Glomerular visceral epithelial cell (primary cell): Measurements from ENCODE around the gene RPIA.

Experiments
- DNase-seq: peaks from one replicate; pipeline ENCODE4 v3.0.0-alpha.2; 2016; ENCODE audit errors: extremely low spot score

Gene RPIA

DNA sequence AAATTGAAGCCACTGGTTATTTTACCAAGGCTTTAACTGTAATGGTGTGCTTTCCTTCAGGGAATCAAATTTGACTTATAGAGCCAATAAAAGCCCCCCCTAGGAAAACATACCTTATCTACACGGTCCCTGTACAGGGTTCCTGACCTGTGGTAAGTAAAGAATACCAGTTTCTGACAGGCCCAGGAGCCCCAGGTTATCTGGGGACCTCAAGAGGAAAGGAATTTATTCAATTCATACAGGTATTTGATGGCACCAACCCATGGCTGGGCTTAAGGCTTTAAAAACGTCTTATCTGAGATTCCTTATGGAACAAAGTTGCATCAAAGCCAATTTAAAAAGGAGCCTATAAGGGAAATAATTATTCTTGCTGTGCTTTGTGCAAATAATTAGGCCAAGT, 7.0 kb upstream of the RPIA start:
- no peak for DNase-seq

DNA sequence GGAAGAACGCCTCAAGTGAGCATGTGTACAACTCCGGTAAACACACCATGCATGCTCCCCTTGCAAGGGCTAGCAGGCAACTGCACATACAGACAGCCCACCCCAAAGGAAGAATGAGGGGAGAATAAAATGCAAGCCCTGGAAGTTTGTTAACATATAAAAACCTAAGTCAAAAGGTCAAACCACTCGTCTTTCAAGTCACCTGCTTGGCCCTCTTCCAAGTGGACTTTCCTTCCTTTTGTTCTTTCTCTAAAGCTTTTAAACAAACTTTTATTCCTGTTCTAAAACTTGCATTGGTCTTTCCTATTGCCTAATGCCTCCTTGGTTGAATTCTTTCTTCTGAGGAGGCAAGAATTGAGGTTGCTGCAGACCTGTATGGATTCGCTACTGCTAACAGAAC, 5.2 kb upstream of the RPIA start:
- no peak for DNase-seq

DNA sequence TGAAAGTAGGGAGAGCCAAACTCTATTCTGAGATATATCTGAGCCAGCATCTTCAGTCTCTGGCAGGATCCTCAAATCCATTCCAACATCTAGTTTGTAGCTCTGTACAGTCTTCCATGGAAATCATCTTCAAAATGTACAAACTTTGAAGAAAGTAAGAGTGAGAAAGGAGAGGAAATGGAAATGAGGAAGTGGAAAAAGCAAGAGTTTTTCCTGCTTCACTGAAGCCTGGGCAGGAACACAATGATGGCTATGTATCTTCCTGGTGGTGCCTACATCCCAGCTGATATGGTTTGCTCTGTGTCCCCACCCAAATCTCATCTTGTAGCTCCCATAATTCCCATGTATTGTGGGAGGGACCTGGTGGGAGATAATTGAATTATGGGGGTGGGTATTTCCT, 4.1 kb upstream of the RPIA start:
- DNase-seq = no peak

DNA sequence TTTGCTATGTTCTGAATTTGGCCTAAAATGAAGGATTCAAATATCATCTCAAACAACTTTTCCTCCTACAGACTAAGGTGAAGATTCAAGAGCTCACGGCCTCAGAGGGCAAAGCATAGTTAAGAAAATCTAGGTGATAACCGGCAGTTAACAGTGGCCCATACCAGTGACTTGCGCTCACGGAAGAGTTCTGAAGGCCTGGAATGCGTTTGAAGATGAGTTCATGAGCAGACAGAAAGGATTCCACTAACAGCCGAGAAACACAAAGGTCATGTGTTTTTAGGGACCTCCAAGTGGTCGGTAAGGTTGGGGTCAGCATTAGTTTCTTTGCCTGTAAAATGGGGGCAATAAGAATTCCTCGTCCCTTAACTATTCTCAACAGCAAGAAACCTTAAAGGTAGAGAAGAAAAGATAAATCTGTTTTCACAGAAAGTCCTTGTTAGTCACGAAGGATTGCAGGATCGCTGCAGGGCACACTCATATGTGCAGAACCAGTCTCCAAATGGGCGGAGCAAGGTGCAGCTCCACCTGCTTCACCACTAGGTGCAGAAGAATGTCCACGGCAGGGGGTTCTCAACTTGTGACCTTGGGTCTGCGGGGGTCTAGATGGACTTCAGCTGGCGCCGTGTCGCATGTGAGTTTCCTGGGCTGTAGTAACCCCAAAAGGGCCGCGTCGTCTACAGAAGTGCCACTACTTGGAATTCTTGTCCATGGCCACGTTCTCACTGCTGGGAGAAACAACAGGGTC, 708 bp upstream of the RPIA start:
- DNase-seq = peak; percentile 25

DNA sequence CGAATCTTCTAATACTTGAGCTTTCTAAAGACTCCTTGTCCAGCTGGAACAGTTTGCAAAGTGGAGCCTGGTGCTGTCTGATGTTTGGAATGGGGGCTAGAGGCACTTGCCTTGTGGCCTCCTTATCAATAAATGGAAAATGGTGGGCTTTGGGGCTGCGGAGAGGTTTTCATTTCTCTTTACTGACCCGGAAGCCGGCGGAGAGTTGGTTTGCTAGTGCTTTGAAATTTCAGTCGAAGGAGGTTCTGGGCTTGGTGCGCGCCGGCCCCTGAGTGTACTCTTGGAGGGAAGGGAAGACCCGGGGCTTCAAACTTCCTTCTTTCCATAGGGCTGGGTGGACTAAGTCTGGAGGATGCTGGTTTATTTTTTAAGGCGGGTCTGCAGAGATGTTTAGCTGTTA, 714 bp downstream of the RPIA start:
- peak; percentile 24 for DNase-seq

DNA sequence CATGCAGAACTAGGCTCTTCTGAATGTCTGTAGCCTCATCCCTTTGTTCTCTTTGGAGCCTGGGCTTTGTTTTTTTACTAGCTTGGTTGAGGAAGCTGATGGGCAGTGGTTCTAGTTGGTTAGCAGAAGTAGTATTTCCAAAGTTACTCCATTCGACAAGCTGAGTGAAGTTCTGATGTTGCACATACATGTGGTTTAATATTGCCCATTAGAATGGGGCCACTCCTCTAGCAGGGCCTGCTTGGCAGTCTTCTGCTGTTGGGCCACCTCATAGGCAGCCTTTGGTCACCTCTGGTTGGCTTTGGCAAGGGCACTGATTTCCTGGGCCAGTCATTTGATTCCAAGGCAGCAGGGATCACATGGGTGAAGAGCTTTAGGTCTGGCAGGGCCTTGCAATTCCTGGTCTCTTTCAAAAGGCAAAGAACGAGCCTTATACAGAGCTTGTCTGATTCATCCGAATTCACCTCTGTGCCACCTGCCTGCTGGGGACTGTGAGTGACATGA, 2.5 kb downstream of the RPIA start:
- DNase-seq = no peak

DNA sequence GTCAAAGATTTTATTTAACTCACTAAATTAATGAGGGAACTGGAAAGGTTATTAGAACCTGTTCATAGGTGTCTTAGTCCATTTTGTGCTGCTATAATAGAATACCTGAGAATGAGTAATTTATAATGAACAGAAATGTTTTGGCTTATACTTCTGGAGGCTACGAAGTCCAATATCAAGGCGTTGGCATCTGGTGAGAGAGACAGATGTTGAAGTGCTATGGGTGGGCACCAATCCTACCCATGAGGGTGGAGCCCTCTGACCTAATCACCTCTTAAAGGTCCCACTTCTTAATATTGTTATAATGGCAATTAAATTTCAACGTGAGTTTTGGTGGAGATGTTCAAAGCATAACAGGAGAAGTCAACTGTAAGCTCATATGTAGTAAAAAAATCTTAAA, 5.1 kb downstream of the RPIA start:
- no peak for DNase-seq

DNA sequence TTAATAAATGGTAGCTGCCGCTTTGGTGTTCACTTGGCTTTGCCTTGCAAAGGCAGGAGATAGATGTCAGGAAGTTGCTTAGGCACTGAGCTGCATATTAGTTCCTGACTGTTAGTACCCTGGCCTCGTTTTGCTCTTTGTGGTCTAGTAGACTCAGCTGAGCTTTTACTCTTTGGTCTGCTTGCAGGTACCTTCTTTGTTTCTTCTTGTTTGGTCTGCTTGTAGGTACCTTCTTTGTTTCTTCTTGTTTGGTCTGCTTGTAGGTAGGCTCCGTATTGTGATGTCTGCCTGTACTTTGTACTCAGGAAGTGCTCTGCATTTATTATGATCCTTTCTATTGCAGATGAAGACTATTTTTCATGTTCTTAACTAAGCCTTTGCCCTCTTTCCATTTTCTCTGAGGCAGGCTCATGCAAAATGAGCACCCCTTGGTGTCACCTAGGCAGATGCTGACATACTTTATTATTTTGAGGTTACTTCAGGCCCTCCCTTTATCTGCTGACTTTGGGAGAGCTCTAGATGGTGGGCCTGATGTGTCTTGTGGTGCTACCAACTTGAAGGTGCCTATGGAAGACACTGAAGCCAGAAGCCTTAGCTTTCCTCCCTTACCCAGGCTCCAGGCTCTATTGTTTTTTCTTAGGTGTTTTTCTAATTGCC, 6.0 kb downstream of the RPIA start:
- no peak for DNase-seq

DNA sequence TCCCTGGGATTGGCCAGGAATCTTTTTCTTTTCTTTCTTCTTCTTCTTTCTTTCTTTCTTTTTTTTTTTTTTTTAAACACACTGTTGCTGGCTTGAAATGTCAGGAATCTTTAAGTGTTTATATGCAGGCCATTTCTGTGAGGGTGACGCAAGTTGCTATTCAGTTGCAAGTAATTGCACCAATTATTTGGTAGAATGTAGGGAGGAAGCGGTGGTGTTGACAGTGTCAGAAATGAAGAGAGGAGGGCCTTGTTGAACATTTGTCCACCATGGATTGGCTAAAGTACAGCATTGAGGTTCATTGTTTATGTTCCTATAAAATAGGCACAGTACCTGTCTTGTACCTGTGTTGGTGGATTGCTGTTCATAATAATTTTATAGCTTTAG, 6.5 kb downstream of the RPIA start:
- no peak for DNase-seq

DNA sequence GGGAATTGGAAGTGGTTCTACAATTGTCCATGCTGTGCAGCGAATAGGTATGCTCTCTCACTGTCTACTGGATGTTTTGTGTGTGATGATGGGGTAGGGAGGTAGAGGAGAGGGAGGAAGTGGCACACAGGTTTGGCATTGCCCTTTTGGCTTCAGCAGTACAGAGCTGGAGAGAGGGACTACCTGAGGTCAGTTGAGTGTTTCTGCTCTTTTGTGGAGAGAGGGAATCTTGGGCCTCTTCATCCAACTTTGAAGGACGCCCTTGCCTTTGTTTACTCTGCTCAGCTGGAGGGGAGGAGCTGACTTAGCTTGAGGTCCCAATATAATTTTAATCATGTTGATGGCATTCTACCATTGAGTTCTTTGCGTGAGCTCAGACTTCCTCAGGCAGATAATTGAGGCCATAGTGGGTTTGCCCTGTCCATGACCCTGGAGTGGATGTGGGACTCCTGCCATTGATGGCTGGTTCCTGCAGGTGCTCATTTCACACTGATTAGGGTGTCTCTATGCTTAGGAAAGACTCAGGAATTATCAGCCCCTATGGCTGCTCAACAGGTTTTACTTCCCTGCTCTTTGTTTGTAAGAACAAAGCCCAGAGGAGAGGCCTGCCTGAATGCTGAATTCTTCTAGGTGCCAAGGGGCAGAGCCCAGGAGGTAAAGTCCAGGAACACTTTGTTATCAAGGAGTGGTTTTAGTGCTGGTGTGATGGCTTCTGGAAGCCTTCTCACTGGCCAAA, 7.2 kb downstream of the RPIA start:
- DNase-seq = no peak

DNA sequence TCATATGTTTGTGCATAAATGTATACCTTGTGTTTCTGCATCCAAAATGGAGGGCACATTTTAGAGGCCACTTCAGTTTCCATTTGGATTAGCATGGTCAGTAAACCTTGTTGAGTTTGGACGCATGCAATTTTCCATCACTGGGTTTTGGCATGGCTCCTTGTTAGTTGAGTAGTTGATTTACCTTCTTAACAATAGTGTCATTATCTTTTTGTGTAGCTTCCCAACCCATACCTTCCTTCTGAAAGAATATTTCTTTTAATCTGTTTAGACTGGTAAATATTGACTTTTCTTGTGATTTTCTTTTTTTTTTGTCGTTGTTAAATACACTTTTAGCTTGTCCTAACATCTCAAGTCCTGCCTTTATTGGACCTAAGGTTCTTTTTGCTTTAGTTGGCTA, 15.5 kb downstream of the RPIA start:
- DNase-seq = no peak

DNA sequence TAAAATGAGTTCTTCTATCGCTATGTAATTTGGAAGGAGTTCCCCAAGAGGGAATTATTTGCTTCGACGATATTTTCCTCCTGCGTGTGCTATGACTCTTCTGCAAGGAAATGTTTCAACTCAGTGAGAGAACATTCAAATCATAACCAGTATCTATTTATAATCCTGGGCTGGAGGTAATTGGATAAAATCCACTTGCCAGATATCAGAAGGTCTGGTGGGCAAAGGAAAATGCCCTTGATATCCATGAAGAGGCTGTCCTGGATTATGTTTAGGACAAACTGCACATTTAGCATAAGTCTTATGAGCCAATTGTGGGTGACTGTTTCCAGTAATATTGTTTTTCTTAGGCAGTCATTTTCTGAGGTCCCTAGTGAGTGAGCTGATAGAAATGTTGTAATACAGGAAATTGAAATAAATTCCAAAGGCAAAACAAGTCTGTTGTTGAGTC, 17.7 kb downstream of the RPIA start:
- no peak for DNase-seq

DNA sequence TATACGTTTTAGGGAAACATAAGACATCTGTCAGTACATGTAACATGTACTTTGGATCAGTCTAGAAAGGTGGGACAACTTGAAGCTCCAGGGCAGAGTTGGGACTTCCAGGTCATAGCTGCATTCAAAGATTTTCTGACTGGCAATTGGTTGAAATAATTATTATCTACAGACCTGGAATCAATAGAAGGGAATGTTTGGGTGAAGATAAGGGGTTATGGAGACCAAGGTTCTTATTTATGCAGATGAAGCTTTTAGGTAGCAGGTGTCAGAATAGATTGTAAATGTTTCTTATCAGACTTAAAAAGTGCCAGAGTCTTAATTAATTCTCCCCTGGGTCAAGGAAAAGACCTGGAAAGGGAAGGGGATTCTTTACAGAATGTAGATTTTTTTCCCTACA, 19.8 kb downstream of the RPIA start:
- no peak for DNase-seq

DNA sequence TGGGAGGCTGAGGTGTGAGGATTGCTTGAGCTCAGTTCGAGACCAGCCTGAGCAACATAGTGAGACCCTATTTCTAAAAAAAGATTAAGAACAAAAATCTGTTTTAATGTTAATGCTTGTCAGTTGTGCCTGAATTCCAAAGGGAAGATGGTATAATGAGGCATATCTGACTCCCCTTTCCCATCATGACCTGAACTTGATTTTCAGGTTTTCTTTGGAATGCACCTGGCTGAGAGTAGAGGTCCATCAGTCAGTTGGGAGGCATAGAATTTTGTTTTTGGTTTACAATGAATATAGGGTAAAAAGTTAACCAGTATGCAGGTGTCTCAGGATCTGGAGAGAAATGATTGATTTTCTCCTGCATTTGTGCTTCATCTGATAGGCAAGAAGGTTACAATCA, 20.4 kb downstream of the RPIA start:
- no peak for DNase-seq

DNA sequence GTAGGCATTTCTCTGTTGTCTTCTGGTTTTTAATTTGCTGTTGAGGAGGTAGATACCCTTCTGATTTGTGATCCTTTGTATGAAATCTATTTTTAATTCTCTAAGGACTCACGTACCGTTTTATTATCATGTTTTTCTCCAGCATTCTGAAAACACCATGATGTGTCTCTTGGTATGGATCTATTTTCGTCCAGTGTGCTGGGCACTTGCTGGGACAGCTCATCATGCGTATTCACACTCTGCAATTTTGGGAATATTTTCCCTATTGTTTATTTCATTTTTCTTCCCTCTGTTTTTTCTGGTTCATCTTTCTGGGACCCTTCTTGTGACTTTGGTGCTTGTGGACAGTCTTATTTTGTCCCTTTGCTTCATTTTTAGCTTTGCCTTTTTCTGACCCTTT, 21.9 kb downstream of the RPIA start:
- no peak for DNase-seq

DNA sequence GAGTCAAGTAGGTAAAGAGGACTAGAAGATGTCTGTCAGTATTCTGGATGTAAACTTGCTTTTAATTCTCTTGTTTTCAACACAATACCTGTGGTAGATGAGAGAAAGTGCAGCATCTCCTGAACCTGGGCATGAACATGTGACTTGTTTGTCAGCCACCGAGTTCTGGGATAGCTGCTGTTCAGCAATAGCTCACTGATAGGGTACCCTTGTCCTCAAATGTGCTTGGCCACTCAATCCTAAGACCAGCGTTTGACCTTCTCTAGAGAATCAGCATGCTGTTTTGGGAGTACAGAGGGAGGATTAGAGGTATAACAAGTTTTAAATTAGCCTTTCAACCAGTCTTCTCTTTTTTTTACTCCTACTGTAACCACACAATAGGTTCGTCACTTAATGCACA, 23.2 kb downstream of the RPIA start:
- no peak for DNase-seq

DNA sequence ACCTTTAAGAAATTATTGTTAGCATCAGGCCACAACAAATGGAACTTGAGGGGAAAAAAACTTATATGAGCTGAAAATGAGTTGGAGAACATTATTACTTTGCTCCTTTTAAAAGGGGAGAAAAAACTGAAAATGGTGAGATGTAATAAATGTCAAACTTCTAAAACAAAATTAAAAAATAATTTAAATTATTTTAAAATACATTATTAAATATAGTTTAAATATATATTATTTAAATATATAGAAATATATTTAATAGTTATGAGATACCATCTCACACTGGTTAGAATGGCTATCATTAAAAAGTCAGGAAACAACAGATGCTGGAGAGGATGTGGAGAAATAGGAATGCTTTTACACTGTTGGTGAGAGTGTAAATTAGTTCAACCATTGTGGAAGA, 28.9 kb downstream of the RPIA start:
- DNase-seq = no peak

DNA sequence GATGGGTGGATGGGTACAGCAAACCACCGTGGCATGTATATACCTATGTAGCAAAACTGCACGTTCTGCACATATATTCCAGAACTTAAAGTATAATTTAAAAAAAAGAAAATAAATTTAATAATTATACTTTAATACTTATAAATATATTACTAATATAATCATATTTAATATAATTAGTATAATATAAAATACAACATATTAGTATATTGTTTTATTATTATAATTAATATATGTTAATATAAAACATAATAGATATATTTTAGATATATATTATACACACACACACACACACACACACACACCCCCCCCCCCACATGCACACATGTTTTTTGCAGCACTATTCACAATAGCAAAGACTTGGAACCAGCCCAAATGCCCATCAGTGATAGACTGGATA, 29.8 kb downstream of the RPIA start:
- DNase-seq = no peak

DNA sequence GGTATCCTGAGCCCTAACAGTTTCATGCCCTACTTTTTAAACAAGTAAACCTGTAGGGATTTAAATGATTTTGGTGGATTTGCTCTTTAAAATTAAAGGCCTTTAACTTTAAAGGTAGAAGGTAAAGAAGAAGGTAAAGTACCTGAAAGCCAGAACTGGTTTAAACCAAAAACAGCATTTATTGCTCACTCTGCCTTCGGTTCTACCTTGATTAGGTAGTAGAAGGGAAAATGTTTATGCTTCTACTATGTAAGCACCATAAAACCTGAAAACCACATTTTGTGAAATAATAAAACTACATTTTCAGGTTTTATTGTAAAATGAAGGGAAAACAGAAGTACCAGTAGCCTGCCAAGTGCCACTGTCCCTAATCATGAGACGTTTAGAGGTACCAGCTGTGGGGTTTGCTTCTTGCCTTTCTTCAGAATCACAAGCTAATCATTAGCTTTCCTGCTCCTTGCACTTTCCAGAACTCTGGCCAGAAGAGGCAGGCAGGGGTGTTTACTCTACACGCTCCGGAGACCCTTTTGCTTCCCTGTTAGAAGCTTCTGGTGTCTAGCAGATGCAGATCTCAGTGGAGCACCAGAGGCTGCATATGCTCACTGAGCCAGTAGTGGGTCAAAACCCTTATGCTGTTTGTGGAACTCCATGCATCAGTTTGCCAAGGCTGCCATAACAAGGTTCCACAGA, 33.3 kb downstream of the RPIA start:
- DNase-seq = no peak

DNA sequence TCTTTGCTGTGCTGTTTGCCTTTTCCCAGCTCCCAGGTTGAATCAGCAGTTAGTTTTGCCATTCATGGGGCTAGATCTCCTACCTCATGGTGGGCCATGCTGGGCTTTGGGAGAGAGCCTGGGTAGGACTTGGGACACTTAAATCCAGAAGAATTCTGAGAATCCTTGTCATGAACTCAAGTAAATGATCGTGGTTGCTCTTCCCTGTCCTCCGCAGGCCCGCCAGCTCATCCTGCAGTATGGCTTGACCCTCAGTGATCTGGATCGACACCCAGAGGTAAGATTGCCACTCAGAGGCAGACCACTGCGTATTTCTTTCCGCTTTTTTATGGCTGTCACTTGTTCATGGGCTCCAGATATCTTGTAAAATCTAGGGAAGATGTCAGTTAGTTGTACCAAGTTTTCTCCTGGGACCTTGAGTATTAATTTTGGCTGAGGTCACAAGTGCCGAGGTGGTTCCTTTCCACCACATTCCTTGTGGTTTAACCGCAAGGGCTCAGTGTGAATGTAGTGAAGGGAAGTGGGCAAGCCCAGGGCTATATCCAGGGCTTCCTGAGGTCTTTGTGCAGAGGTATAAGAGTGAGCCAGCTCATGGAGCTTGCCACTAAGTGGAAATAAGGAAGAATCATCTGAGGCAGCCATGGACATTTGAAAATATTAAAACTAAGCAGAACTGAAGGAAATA, 37.7 kb downstream of the RPIA start:
- peak; percentile 80 for DNase-seq

DNA sequence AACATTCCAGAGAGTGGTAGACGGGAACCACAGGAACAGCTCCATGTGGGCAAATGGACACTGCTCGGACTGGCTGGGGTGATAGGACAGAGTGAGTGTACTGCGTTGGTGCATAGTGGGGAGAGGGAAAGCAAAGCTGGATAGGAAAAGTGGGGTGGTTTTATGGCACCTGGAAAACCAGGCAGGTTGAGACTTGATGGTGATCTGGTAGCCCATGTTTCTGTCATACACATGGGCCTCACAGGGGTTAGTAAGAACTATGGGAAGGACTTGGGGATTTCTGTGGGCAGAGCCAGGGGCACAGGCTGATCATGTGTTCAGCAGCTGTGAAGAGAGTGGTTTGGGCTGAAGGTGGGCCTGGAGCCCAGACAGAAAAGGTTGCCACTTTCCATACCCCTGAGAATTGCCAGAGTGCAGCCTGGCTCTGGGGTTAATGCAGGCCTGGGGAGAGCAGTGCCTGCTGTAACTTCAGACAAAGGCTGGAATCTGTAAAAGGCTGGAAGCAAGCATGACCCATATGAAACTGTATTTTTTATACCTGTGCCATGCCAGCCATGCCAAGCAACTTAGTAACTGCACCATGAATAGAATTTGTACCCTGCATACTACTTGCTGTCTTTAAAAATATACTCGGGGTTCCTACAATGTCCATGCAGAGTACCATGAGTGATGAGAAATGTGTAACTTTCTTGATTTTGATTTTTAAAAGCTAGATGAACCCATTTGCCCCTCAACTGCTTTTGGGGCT, 41.9 kb downstream of the RPIA start:
- DNase-seq = no peak
